Activated B cell treated with CpG ODN at 0.5 μM for 24 hours (primary cell): ENCODE data around the gene RHPN2. TPM values are rescaled to one million over a fixed set of nuclear protein-coding genes. Genes with fewer than 3 reads are reported as not detected.
"Not testable (repeated sequence)": the region's sequence is repeated elsewhere in the genome, so short reads cannot be mapped to it uniquely, and the experiment has no call there.

ENCODE experiments used
- ATAC-seq: fragments of 200-7000 bp; cut with Tn5 transposase; one replicate; pipeline ENCODE4 v1.10.0; 2021; ENCODE audit warnings: low read depth, mild to moderate bottlenecking, moderate library complexity
- CTCF ChIA-PET: fragments of 350-600 bp; sonication (Branson Sonifier 250); formaldehyde crosslinking; loops from one replicate; lab custom pipeline; 2021; ENCODE audit warnings: antibody characterized with exemption; lab: Charles Lee
- POLR2A ChIA-PET: fragments of 350-600 bp; sonication (Branson Sonifier 250); formaldehyde crosslinking; loops from one replicate; lab custom pipeline; 2021; ENCODE audit warnings: antibody characterized with exemption; lab: Charles Lee
- DNase-seq: peaks from one replicate; pipeline ENCODE4 v3.0.0; 2022
- H3K27ac Mint-ChIP-seq: one replicate; pipeline ENCODE4 v1.8.0; 2020; ENCODE audit warnings: mixed read lengths
- H3K27me3 Mint-ChIP-seq: one replicate; pipeline ENCODE4 v1.8.0; 2021; ENCODE audit warnings: mixed read lengths
- H3K36me3 Mint-ChIP-seq: one replicate; pipeline ENCODE4 v1.8.0; 2021; ENCODE audit warnings: low read depth, mixed read lengths
- H3K4me1 Mint-ChIP-seq: one replicate; pipeline ENCODE4 v1.8.0; 2021; ENCODE audit warnings: mixed read lengths
- H3K4me3 Mint-ChIP-seq: one replicate; pipeline ENCODE4 v1.8.0; 2020; ENCODE audit warnings: mild to moderate bottlenecking, mixed read lengths
- H3K9me3 Mint-ChIP-seq: one replicate; pipeline ENCODE4 v1.8.0; 2020; ENCODE audit warnings: mixed read lengths
- CTCF ChIP-seq: fragments of 200-600 bp; IDR thresholded peaks from one replicate; pipeline ENCODE4 v1.8.0; 2022; ENCODE audit warnings: antibody characterized with exemption, mild to moderate bottlenecking
- intact Hi-C: fragments of 100-400 bp; cut with micrococcal nuclease; formaldehyde crosslinking; loops from one replicate; pipeline ENCODE4 v1.15.1; 2024
- total RNA-seq: library from RNA; stranded (reverse); gene quantifications from 2 replicates; pipeline ENCODE4 v1.2.3, GENCODE V29; 2022

Gene RHPN2
- total RNA-seq, 1 donor from 2014 or later: 1.7 TPM

GRCh38 chr19:33022472-33023116 is 42.1 kb downstream of the RHPN2 start:
- POLR2A ChIA-PET: no interaction called here
- no peaks in the 10 kb centered on the region for H3K4me1 Mint-ChIP-seq
- ATAC-seq: no peak
- H3K9me3 Mint-ChIP-seq: no peaks in the 10 kb centered on the region
- intact Hi-C loops: no loop called here
- no peak for DNase-seq
- CTCF ChIA-PET: no interaction called here
- TF ChIP-seq CTCF: no peak
- H3K4me3 Mint-ChIP-seq: no peak overlapping the region
- H3K36me3 Mint-ChIP-seq: peaks cover 12% of the 10 kb centered on the region
- no peaks in the 10 kb centered on the region for H3K27me3 Mint-ChIP-seq
- no peak overlapping the region for H3K27ac Mint-ChIP-seq

GRCh38 chr19:33010891-33011290 is 53.8 kb downstream of the RHPN2 start:
- H3K4me3 Mint-ChIP-seq, DNase-seq, CTCF ChIA-PET, POLR2A ChIA-PET, ATAC-seq, H3K27me3 Mint-ChIP-seq, intact Hi-C loops, H3K27ac Mint-ChIP-seq, H3K9me3 Mint-ChIP-seq, H3K4me1 Mint-ChIP-seq: not testable (repeated sequence)
- H3K36me3 Mint-ChIP-seq: peaks cover 22% of the 10 kb centered on the region

GRCh38 chr19:33008738-33009137 is 56.0 kb downstream of the RHPN2 start:
- DNase-seq (no peak), ATAC-seq (no peak)
- H3K4me1 Mint-ChIP-seq: no peaks in the 10 kb centered on the region
- no peak overlapping the region for H3K27ac Mint-ChIP-seq
- H3K36me3 Mint-ChIP-seq: peaks cover 22% of the 10 kb centered on the region
- no peak for TF ChIP-seq CTCF
- H3K9me3 Mint-ChIP-seq: no peaks in the 10 kb centered on the region
- no peaks in the 10 kb centered on the region for H3K27me3 Mint-ChIP-seq
- intact Hi-C loops: no loop called here
- CTCF ChIA-PET: no interaction called here
- POLR2A ChIA-PET: no interaction called here
- H3K4me3 Mint-ChIP-seq: no peak overlapping the region

- ATAC-seq: no peak
- H3K4me1 Mint-ChIP-seq: peaks cover 3% of the 10 kb centered on the region
- DNase-seq: no peak
- ChIA-PET CTCF (no interaction called here), POLR2A (no interaction called here)
- no peak overlapping the region for H3K27ac Mint-ChIP-seq
- intact Hi-C loops: no loop called here
- no peak for TF ChIP-seq CTCF
- no peak overlapping the region for H3K4me3 Mint-ChIP-seq
- no peaks in the 10 kb centered on the region for H3K27me3 Mint-ChIP-seq
- H3K9me3 Mint-ChIP-seq: no peaks in the 10 kb centered on the region
- H3K36me3 Mint-ChIP-seq: peaks cover 11% of the 10 kb centered on the region
Measured at GRCh38 chr19:33005440-33005839, 59.2 kb downstream of the RHPN2 start.

GRCh38 chr19:33003424-33004024 is 61.2 kb downstream of the RHPN2 start:
- ATAC-seq, H3K27me3 Mint-ChIP-seq, H3K27ac Mint-ChIP-seq, H3K9me3 Mint-ChIP-seq, DNase-seq, H3K4me1 Mint-ChIP-seq, H3K4me3 Mint-ChIP-seq, CTCF ChIA-PET, POLR2A ChIA-PET, H3K36me3 Mint-ChIP-seq, intact Hi-C loops: not testable (repeated sequence)

GRCh38 chr19:33002126-33002865 is 62.4 kb downstream of the RHPN2 start:
- CTCF ChIA-PET, H3K27ac Mint-ChIP-seq: not testable (repeated sequence)

More at GRCh38 chr19:33002126-33002865, 62.4 kb downstream of the RHPN2 start:
- intact Hi-C loops, ATAC-seq, POLR2A ChIA-PET, H3K4me3 Mint-ChIP-seq, H3K27me3 Mint-ChIP-seq, H3K4me1 Mint-ChIP-seq, H3K9me3 Mint-ChIP-seq, H3K36me3 Mint-ChIP-seq, DNase-seq: not testable (repeated sequence)
